GM18511 (cell line): ENCODE measurements around the gene GAA.

Experiments
- ATAC-seq: cut with Tn5 transposase; IDR thresholded peaks from one replicate; pipeline ENCODE4 v1.9.1; 2021; ENCODE audit warnings: mild to moderate bottlenecking, moderate library complexity; ENCODE audit not compliant: unreplicated experiment

The GAA gene

DNA sequence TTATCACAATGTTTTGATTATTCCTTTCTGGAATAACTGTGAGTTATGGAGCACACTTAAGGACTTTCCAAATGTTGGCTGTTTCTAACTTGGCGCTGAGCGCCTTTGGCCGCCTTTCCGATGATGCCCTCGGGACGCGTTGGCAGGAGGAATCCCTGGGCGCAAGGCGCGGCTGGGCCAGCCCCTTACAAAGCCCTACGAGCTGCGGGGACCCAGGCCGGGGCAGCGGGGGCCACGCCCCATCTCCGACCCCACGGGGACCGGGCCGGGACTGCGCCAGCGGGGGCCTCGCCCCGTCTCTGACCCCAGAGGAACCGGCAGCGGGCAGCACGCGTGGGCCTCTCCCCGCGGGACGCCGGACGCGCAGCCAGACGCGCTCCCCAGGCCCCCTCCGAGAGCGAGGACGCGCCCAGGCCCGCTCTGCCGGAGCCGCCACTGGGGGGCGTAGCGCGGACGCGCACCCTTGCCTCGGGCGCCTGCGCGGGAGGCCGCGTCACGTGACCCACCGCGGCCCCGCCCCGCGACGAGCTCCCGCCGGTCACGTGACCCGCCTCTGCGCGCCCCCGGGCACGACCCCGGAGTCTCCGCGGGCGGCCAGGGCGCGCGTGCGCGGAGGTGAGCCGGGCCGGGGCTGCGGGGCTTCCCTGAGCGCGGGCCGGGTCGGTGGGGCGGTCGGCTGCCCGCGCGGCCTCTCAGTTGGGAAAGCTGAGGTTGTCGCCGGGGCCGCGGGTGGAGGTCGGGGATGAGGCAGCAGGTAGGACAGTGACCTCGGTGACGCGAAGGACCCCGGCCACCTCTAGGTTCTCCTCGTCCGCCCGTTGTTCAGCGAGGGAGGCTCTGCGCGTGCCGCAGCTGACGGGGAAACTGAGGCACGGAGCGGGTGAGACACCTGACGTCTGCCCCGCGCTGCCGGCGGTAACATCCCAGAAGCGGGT lies at the start of gene GAA:
GAA (plus strand) TSS at position 571 of the 935 bp plus-strand sequence. CDS start 3,006 bp downstream, outside the sequence.
- ATAC-seq = peak; percentile 78

DNA sequence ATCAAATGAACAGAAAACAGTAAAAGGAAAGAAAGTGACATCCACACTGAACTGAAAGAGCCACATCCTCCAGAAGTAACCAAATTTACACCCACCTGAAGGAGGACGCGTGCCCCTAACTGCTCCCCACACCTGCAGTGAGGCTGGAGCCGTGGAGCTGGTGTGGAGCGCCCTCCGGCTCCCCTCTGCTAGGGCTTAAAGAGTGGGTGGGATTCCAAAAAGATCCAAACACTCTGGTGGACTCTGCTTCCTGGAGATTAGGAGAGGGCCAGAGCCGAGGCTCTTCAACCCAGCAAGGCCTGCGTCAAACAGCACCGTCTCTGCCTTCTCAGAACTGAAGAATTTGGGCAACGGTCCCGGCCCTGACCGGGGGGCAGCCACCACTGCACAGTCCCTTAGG lies 49.7 kb upstream of the GAA start:
- no peak for ATAC-seq

- ATAC-seq = no peak
Observed at GRCh38 chr17:80053102-80053501, 48.3 kb upstream of the GAA start.

GRCh38 chr17:80055597-80055996 lies 45.8 kb upstream of the GAA start:
- no peak for ATAC-seq

- no peak for ATAC-seq
Observed at GRCh38 chr17:80058311-80058955, 42.9 kb upstream of the GAA start.

- ATAC-seq = no peak
Observed at GRCh38 chr17:80060644-80061043, 40.7 kb upstream of the GAA start.

GRCh38 chr17:80061421-80061820 lies 40.0 kb upstream of the GAA start:
- no peak for ATAC-seq

DNA sequence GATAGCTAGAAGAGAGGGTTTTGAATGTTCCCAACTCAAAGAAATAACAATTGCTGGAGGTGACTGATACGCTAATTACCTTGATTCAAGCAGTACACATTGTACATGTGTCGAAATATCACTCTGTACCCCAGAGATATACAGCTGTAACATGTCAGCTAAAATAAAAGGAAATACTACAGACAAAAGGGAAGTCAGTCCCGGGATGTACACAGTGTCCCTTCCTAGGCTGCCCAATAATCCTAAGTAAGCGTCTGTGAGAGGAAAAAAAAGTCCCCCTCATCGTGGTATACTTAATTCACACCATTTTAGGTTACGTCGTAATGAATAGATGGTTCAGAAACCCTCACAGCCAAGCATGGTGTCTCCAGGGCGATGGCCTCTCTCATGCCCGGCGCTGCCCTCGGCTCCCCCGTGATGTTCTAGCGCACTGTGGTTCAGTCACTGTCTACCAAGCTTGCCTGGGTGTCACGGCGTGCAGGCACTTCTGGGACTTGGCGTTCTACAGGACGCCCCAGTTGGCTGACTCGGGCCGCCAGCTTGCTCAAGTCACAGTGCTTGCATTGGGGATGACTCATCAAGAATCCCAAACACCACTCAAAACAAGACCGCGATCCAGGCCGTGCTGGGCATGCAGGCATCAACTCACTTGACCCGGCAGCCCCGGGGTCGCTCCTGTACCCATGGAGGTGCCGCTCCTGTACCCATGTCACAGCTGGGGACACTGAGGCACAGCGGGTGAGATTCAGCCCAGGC lies 37.4 kb upstream of the GAA start:
- ATAC-seq = no peak

DNA sequence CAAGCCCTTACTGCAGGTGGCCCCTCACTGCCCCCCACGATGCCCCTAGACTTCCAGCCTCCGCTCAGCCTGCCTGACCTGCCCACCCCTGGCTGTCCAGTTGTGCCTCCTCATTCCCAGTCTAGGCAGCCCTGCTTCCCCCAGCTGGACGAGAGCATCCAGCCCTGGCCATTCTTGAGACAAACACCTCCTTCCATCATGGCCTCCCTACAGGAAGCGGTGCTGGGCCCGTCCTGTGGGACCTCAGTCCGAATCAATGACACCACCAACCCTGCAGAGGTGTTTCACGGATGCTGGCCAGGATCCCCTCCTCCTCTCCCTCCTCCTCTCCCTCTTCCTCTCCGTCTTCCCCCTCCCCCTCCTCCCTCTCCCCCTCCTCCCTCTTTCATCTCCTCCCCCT lies 36.7 kb upstream of the GAA start:
- ATAC-seq = no peak

DNA sequence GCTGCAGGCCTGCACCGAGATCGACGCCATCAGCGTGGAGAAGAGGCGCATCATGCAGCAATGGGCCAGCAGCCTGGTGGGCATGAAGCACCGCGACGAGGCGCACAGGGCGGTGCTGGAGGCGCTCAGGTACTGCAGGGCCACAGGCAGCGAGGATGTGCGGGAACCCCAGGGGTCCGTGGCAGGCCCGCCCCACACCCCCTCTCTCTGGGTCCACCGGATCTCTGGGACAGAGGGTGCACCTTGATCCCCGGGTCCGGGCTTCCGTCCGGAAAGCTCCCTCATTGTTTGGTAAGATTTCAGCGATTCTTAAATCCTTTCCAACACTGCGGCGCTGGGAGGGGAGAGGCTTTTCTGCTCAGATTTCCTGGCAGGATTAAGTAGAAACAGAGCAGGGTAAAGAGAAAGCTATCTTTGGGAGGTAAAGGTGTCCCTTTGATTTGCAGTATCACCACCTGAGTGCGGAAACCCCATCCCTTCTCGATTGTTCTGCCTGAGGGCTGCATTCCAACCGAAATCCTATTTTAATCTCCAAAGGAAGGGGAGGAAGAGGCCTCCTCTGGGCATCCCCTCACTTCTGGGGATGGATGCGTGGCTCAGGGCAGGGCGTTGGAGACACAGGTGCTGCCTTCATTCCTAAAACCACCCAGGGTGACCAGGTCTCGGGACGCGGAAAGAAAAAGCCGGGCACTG lies 35.8 kb upstream of the GAA start:
- ATAC-seq = no peak

- ATAC-seq = no peak
Observed at GRCh38 chr17:80067393-80067986, 33.9 kb upstream of the GAA start.

DNA sequence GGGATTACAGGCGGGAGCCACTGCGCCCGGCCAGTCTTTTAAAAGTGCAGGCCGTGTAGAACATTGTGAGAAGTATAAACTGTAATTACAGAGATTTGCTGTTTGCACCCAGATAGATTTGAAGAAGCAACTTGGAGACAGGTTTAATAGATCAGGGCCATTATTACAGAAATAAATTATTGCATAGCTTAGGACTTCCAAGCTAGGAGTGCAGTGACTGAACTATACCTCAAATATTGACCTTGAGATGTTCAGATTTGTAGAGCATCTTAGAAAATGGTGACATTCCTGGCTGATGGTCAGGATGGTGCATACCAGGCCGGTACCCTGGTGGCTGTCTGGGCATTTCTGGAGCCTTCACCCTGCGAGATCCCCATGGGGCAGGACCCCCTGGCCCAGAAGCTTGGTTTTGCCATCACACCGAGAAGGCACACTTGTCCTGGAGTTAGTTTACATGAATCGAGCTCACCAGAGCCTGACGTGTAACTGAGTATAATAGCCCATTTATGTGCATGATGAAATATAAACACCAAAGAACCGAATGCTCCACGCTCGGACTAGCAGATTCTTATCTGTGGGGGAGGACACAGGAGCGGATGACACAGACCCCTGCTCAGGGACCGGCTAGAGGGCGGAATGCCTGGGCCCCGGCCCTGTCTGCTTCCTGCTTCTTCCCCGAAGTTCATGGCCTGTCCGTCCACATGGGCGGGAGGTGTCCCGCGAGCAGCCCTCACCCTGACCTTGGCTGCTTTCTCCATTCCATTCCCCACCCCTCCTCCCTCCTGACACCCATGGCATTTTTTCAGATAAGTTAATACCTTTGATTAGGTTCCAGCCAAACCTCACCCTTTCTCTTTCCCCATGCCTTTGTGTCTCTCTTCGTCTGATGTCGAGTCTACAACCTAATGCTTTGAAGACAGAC lies 32.8 kb upstream of the GAA start:
- ATAC-seq = no peak

- no peak for ATAC-seq
Observed at GRCh38 chr17:80070375-80071115, 30.8 kb upstream of the GAA start.

DNA sequence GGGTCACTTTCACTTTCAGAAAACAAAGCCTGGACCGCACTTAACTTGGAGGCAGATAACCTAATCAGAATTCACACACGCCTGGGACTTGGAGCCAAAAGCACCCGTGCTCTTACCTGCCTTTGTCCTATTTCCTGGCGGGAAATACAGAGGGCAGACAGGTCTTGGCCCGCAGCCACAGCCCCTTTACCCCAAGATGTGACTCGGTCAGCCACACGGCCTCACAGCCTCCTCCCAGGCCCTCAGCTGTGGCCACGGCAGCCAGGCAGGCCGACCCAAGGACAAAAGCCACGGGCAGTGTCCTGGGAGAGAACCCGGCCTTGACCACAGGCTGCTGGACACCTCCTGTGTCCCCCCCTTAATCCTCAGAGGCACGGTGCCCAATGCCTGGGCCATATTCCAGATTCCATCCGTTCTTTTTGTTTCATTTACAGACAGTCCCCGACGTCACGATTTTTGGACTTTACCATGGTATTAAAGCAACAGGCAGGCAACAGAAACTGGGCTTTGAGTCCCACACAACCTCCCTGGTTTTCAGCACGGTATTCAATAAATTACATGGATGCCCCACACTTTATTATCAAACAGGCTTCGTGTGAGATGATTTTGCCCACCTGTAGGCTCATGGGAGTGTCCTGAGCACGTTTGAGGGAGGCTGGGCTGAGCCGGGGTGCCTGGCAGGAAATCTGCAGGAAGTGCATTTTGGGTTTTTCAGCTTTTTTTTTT lies 30.1 kb upstream of the GAA start:
- ATAC-seq = no peak

- no peak for ATAC-seq
Observed at GRCh38 chr17:80072410-80072809, 29.0 kb upstream of the GAA start.

GRCh38 chr17:80080081-80080480 lies 21.3 kb upstream of the GAA start:
- no peak for ATAC-seq

DNA sequence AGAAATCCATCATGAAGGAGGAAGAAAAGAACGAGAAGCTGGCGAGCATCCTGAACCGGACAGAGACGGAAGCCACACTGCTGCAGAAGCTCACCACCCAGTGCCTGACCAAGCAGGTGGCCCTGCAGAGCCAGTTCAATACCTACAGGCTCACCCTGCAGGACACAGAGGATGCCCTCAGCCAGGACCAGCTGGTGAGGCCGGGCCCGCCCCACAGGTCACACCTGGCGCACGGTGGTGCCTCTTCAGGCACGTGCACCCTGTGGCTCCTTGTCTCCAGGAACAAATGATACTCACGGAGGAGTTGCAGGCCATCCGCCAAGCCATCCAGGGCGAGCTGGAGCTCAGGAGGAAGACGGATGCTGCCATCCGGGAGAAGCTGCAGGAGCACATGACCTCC lies 19.8 kb upstream of the GAA start:
- no peak for ATAC-seq
